ENCODE measurements around the gene PLIN4. TPM values are rescaled to one million over a fixed set of nuclear protein-coding genes. Genes with fewer than 3 reads are reported as not detected.
A peak's percentile ranks its signal among the peaks of the same experiment; 100 is the strongest.

The PLIN4 gene
- total and polyA plus RNA-seq, 9 of the 15 experiments (the other 6 are each of a cell fraction or from before 2014, with no cell fraction given): 0.04 to 0.16 (median 0.07) TPM; not detected in 3

- TF ChIP-seq GTF3C2 (IDR thresholded peaks at IDR 0.05; ENCODE audit: borderline replicate concordance, extremely low read depth, insufficient read length) (peak; percentile 81), CTBP1 (IDR thresholded peaks at IDR 0.05; ENCODE audit: borderline replicate concordance) (peak; percentile 83; the same call in 1 of the 2 replicates), BHLHE40 (IDR thresholded peaks at IDR 0.05; ENCODE audit: low read length) (0 out of 2 replicates have a peak, but pooled peaks have one; percentile 18), CBFB (CRISPR knock-in tag; IDR thresholded peaks at IDR 0.05) (peak; percentile 81; the same call in 1 of the 2 replicates), RBM14 (IDR thresholded peaks at IDR 0.05; ENCODE audit: borderline replicate concordance, insufficient read depth, low read depth, low read length) (no peak), CEBPG (CRISPR knock-in tag; IDR thresholded peaks at IDR 0.05) (peak; percentile 78), CEBPG (tag; conservative IDR thresholded peaks at IDR 0.05 in 1 of 2, IDR thresholded peaks at IDR 0.05 in 1 of 2) (peak in 1 of 2 experiments; percentile 52; a peak in 1 of 4 replicates), JUND (IDR thresholded peaks at IDR 0.05; ENCODE audit: borderline replicate concordance, low read depth, low read length) (0 out of 2 replicates have a peak, but pooled peaks have one; percentile 16), JUND (tag; IDR thresholded peaks at IDR 0.05; ENCODE audit: borderline replicate concordance, low read depth, low read length) (no peak), PRDM10 (IDR thresholded peaks at IDR 0.05; ENCODE audit: partially characterized antibody) (peak; percentile 67), CXXC5 (CRISPR knock-in tag; IDR thresholded peaks at IDR 0.05) (peak; percentile 37; the same call in 1 of the 2 replicates), ZBED1 (IDR thresholded peaks at IDR 0.05) (0 out of 2 replicates have a peak, but pooled peaks have one; percentile 10), TOE1 (IDR thresholded peaks at IDR 0.05; ENCODE audit: borderline replicate concordance) (0 out of 2 replicates have a peak, but pooled peaks have one; percentile 36), TOE1 (CRISPR knock-in tag; IDR thresholded peaks at IDR 0.05; ENCODE audit: borderline replicate concordance, low read depth) (no peak), ASH1L (IDR thresholded peaks at IDR 0.05; ENCODE audit: borderline replicate concordance, low read depth, partially characterized antibody) (peak; percentile 35), ZEB2 (IDR thresholded peaks at IDR 0.05) (peak; percentile 71), HDAC2 (IDR thresholded peaks at IDR 0.05) (peak; percentile 98)
- TF ChIP-seq, protein P1, sequence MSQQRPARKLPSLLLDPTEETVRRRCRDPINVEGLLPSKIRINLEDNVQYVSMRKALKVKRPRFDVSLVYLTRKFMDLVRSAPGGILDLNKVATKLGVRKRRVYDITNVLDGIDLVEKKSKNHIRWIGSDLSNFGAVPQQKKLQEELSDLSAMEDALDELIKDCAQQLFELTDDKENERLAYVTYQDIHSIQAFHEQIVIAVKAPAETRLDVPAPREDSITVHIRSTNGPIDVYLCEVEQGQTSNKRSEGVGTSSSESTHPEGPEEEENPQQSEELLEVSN (IDR thresholded peaks at IDR 0.05; ENCODE audit: borderline replicate concordance in 1 of 2, extremely low read depth in 1 of 2, insufficient read depth in 1 of 2, insufficient read length in 1 of 2, low read depth in 1 of 2, low read length in 1 of 2, poor library complexity in 1 of 2, severe bottlenecking in 1 of 2): peak in 1 of 2 experiments; percentile 6
These were observed 37.6 kb upstream of the PLIN4 start (continued) for GRCh38 chr19:4555657-4556561.

Data from K562 (cell line).